Esophagus (tissue), 2 donors: Measurements from ENCODE around the gene SLCO2A1. TPM values are rescaled to one million over a fixed set of nuclear protein-coding genes. Genes with fewer than 3 reads are reported as not detected.

Experiments
- H3K27ac ChIP-seq, 2 donors: one replicate each; pipeline ENCODE4 v1.5.1; 2013; ENCODE audit warnings: low read depth in 2 of 2, mild to moderate bottlenecking in 2 of 2, inconsistent platforms in 1 of 2, low read length in 1 of 2, moderate library complexity in 1 of 2
- H3K27me3 ChIP-seq, 2 donors: one replicate each; pipeline ENCODE4 v1.6.1; 2013; ENCODE audit warnings: low read length in 2 of 2, control low read depth in 1 of 2, mild to moderate bottlenecking in 1 of 2; ENCODE audit not compliant: insufficient read depth in 2 of 2, control insufficient read depth in 1 of 2
- H3K36me3 ChIP-seq, 2 donors: one replicate each; pipeline ENCODE4 v1.6.1; 2013; ENCODE audit warnings: low read length in 1 of 2; ENCODE audit not compliant: control insufficient read depth in 2 of 2, insufficient read depth in 2 of 2
- H3K4me1 ChIP-seq, 2 donors: one replicate each; pipeline ENCODE4 v1.6.1; 2013; ENCODE audit warnings: low read length in 1 of 2; ENCODE audit not compliant: control insufficient read depth in 2 of 2, insufficient read depth in 2 of 2
- H3K4me3 ChIP-seq, 2 donors: one replicate each; pipeline ENCODE4 v1.5.1; 2013; ENCODE audit warnings: low read length in 2 of 2, mild to moderate bottlenecking in 2 of 2, low read depth in 1 of 2, moderate library complexity in 1 of 2
- H3K9me3 ChIP-seq, 2 donors: one replicate each; pipeline ENCODE4 v1.6.1; 2013; ENCODE audit warnings: mild to moderate bottlenecking in 2 of 2, low read depth in 1 of 2, low read length in 1 of 2, moderate library complexity in 1 of 2; ENCODE audit not compliant: control insufficient read depth in 2 of 2, insufficient read depth in 1 of 2
- WGBS, 2 donors: extraction: QIAGEN DNeasy Blood & Tissue Kit; methylation state at CpG; one replicate each; pipeline ENCODE4 v1.1.7; 2013; 5-methylcytosine and 5-hydroxymethylcytosine counted together
- polyA plus RNA-seq, 2 donors: library from polyadenylated mRNA; stranded (reverse); fragments of 200-250 nt; gene quantifications; one replicate each; pipeline ENCODE4 v1.2.3, GENCODE V29; 2013
- donor health status: healthy with polysubstance abuse.
- donor health status: Bipolar disorder and iron deficiency.

Gene SLCO2A1
- polyA plus RNA-seq, 2 donors: 4.9 to 6.2 TPM

DNA sequence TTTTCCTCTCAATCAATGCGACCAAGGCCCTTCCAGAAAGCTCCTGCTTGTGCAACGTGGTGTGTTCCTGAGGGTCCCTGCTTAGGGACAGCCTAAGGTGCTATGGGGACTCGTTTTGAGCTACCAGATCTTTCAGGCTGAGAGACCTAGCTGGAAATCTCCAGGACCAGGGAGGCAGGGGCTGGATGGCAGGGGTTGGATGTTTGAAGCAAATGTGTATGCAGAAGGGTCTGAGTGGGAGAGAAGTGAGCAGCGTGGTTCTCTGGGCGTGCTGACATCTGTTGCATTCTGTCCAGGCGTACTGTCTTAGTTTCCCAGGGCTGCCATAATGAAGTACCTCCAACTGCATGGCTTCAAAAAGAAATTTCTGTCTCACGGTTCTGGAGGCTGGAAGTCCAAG is 31.7 kb upstream of the SLCO2A1 start:
- Histone ChIP-seq H3K4me3 (no peak overlapping the region), H3K36me3 (no peaks in the 10 kb centered on the region), H3K9me3 (no peaks in the 10 kb centered on the region), H3K27ac (no peak overlapping the region), H3K27me3 (no peaks in the 10 kb centered on the region), H3K4me1 (peaks cover 0 to 9% of the 10 kb centered on the region in 2 donors)
- WGBS, 2 donors: 78 to 80% methylated on average over 7 of the region's 7 CpGs

GRCh38 chr3:134060561-134061385 is 31.0 kb upstream of the SLCO2A1 start:
- Histone ChIP-seq H3K9me3 (no peaks in the 10 kb centered on the region), H3K4me3 (no peak overlapping the region), H3K4me1 (peaks cover 0 to 6% of the 10 kb centered on the region in 2 donors), H3K27me3 (no peaks in the 10 kb centered on the region), H3K27ac (no peak overlapping the region), H3K36me3 (no peaks in the 10 kb centered on the region)
- 66 to 73% methylated on average over 10 of the region's 10 CpGs for WGBS, 2 donors

- Histone ChIP-seq H3K27ac (no peak overlapping the region), H3K9me3 (no peaks in the 10 kb centered on the region), H3K4me3 (no peak overlapping the region), H3K36me3 (no peaks in the 10 kb centered on the region), H3K4me1 (peaks cover 0 to 6% of the 10 kb centered on the region in 2 donors), H3K27me3 (no peaks in the 10 kb centered on the region)
- 34 to 35% methylated on average over 9 of the region's 9 CpGs for WGBS, 2 donors
Measured at GRCh38 chr3:134059671-134060560, 30.2 kb upstream of the SLCO2A1 start.

GRCh38 chr3:134059035-134059601 is 29.4 kb upstream of the SLCO2A1 start:
- Histone ChIP-seq H3K27ac (no peak overlapping the region), H3K4me3 (no peak overlapping the region), H3K27me3 (no peaks in the 10 kb centered on the region), H3K9me3 (no peaks in the 10 kb centered on the region), H3K36me3 (no peaks in the 10 kb centered on the region), H3K4me1 (peaks cover 0 to 6% of the 10 kb centered on the region in 2 donors)
- WGBS, 2 donors: 61 to 62% methylated on average over 3 of the region's 3 CpGs

- Histone ChIP-seq H3K27me3 (no peaks in the 10 kb centered on the region), H3K27ac (no peak overlapping the region), H3K9me3 (no peaks in the 10 kb centered on the region), H3K36me3 (no peaks in the 10 kb centered on the region), H3K4me1 (peaks cover 0 to 6% of the 10 kb centered on the region in 2 donors), H3K4me3 (no peak overlapping the region)
- WGBS, 2 donors: 45 to 66% methylated on average over 7 of the region's 7 CpGs
Measured at GRCh38 chr3:134057654-134058110, 28.0 kb upstream of the SLCO2A1 start.

- no peaks in the 10 kb centered on the region for H3K9me3 ChIP-seq
- H3K36me3 ChIP-seq: no peaks in the 10 kb centered on the region
- no peak overlapping the region for H3K4me3 ChIP-seq
- H3K4me1 ChIP-seq: peaks cover 0 to 6% of the 10 kb centered on the region in 2 donors
- H3K27me3 ChIP-seq: no peaks in the 10 kb centered on the region
- H3K27ac ChIP-seq: no peak overlapping the region
- 30 to 48% methylated on average over 2 of the region's 2 CpGs for WGBS, 2 donors
Measured at GRCh38 chr3:134057006-134057653, 27.4 kb upstream of the SLCO2A1 start.

DNA sequence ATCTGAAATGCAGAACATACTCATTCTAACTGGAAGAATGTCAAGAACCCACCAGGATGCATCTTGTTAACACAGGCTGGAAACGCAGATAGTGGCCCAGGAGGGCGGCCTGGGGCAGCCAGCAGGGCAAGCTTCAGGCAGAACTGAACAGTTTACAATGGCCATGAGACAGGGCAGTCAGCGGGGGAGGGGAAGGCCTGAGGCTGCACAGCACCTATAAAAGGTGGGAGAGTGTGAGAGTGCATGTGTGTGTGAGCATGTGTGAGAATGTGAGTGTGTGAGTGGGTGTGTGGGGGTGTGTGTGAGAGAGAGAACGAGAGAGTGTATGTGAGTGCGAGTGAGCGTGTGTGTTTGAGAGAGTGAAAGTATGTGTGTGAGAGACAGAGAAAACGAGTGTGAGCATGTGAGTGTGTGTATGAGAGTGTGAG is 26.8 kb upstream of the SLCO2A1 start:
- Histone ChIP-seq H3K27me3 (no peaks in the 10 kb centered on the region), H3K4me1 (peaks cover 0 to 8% of the 10 kb centered on the region in 2 donors), H3K27ac (no peak overlapping the region), H3K4me3 (no peak overlapping the region), H3K36me3 (no peaks in the 10 kb centered on the region), H3K9me3 (no peaks in the 10 kb centered on the region)
- 86 to 87% methylated on average over 7 of the region's 7 CpGs for WGBS, 2 donors

GRCh38 chr3:134055661-134056060 is 25.9 kb upstream of the SLCO2A1 start:
- Histone ChIP-seq H3K27ac (no peak overlapping the region), H3K4me3 (no peak overlapping the region), H3K36me3 (no peaks in the 10 kb centered on the region), H3K27me3 (no peaks in the 10 kb centered on the region), H3K4me1 (peaks cover 0 to 8% of the 10 kb centered on the region in 2 donors), H3K9me3 (no peaks in the 10 kb centered on the region)
- 88% methylated on average over 7 of the region's 7 CpGs for WGBS, 2 donors

GRCh38 chr3:134054881-134055280 is 25.2 kb upstream of the SLCO2A1 start:
- WGBS, 2 donors: 79 to 91% methylated on average over 3 of the region's 3 CpGs
- no peak overlapping the region for H3K4me3 ChIP-seq
- H3K27me3 ChIP-seq: no peaks in the 10 kb centered on the region

More at GRCh38 chr3:134054881-134055280, 25.2 kb upstream of the SLCO2A1 start:
- Histone ChIP-seq H3K4me1 (peaks cover 0 to 8% of the 10 kb centered on the region in 2 donors), H3K36me3 (no peaks in the 10 kb centered on the region), H3K9me3 (no peaks in the 10 kb centered on the region), H3K27ac (no peak overlapping the region)
